Stimulated activated CD4-positive, alpha-beta T cell treated with anti-CD3 and anti-CD28 coated beads, Interleukin-1b, Interleukin-23, amount 100 ng/mL, for 48 hours (primary cell): ENCODE data around the gene C12orf56.

Experiments used
- DNase-seq: peaks from one replicate; pipeline ENCODE4 v3.0.0-alpha.2; 2020

C12orf56 gene, protein sequence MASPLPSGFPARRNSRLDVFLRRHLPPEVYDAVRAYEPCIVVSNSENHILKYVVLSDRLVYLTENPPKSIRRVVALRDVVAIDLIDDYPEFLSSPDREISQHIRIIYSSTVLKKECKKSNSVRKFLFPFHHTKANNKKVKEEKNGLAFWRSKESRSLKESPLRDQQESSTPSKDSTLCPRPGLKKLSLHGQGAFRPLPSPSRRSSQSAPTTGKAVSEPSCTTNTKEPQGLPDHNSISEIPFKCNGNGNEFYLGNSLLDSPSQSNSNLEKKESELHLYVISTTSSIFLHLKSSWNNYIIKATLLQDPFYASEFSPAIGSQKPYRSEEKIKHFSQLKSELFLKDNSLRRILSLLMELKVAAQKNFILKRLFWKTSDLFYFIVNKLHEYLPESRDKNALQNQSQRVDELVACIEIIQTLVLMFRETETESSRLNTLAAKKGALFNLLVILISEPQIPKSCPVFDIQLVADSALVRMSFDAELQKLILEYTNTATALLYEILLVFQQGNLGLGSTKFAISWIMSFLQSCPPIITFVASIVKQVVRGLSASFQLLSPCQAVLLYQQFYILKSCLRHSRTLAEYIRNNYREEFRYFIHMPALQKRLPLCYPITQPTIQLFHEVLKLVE

DNA sequence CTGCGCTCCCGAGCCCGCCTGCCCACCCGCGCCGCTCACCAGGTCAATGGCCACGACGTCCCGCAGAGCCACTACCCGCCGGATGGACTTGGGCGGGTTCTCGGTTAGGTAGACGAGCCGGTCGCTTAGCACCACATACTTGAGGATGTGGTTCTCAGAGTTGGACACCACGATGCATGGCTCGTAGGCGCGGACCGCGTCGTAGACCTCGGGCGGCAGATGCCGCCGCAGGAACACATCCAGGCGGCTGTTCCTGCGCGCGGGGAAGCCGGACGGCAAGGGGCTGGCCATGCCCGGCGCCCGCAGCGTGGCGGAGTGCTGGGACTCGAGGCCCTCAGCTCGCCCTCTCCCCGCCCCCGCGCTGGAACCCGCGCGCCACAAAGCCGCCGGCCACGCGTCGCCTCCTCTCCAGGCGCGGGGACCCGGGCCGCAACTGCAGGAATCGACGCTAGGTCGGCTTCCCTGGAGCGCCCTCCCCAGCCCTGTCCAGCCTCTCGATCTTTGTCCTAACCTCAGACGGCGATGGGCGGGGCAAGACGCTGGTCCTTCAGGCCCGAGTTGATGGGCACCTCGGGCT is at the start of gene C12orf56:
Gene C12orf56, minus strand, starts transcription at position 484 of the 577 bp plus-strand sequence. Its CDS starts 193 bp downstream, at position 291.
- DNase-seq: no peak

DNA sequence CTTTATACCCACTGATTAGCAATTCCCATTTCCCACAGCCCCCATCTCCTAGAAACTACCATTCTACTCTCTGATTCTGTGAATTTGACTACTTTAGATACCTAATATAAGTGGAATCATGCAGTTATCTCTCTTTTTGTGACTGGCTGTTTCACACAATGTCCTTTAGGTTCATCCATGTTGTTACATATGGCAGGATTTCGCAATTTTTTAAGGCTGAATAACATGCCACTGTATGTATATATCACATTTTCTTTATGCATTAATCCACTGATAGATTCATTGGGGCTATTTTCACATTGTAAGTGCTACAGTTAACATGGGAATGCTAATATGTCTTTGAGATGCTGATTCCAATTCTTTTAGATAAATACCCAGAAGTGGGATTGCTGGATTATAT is 49.5 kb upstream of the C12orf56 start:
- DNase-seq: no peak

DNA sequence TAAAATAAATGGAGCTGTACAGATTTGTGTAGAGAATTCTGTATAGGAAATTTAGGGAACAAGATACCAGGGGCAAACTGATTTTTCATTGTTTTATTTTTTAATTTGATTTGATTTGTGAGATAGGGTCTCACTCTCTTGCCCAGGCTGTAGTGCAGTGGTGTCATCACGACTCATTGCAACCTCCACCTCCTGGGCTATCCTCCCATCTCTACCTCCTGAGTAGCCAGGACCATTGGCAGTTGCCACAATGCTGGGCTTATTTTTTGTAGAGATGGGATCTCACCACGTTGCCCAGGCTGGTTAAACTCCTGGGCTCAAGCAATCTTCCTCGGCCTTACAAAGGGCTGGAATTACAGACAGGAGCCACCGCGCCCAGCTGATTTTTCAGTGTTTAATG is 43.4 kb upstream of the C12orf56 start:
- DNase-seq: no peak

DNA sequence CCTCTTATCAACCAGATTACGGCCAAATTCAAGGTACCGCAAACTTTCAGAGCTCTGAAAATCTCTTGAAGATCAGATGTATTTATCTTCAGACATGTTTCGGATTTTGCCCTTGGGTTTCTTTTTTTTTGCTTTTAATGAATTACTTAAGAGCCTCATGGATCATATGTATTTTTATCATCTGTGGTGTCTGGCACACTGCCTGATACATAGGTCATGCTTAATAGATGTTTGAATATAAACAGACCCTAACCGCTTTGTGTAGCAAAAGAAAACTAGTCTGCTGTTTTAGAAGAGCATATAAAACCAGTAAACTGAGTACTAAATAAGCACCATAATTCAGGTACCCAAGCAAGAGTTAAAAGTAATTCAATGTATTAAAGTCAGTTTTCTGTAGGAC is 41.2 kb upstream of the C12orf56 start:
- DNase-seq: no peak

DNA sequence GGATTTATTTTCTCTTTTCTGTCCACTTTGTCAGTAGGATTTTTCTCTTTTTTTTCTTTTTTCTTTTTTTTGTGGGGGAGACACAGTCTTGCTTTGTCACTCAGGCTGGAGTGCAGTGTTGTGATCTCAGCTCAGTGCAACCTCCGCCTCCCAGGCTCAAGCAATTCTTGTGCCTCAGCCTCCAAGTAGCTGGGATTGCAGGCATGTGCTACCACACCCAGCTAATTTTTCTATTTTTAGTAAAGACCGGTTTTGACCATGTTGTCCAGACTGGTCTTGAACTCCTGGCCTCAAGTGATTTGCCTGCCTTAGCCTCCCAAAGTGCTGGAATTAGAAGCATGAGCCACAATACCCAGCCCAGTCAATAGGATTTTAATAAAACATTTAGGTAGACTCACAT is 40.3 kb upstream of the C12orf56 start:
- DNase-seq: no peak

DNA sequence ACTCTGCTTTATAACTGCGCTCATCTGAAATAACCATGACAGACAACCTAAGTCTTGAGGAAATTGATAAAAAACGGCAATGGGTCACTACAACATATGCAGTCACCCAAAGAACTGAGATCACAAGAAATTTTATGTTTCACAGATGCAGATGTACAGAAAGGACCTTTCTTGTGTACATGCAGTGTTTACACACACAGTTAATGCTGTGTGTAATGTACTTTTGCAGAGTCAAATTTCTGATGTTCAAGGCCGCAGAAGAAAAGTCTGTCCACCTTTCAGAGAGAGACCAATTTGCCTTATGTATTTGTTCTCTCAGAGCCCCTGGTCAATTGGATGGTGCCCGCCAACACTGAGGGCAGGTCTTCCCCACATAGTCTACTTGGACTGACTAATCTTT is 38.4 kb upstream of the C12orf56 start:
- DNase-seq: no peak

DNA sequence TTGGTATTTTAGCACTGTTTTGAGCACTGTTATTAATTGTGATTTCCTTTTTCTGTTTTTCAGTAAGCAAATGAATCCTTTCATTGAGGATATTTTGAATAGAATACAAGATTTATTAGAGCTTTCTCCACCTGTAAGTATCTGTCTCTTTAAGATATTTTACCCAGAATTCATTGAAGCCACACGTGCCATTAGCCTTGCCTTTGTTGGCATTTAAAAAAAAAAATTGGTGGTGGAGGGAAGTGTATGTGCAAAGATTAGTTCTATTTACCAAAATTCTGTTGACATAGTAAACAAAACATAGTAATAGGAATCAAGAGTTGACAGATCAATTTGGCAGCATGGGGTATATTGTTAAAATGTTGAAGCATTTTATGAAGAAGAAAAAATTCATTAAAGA is 37.4 kb upstream of the C12orf56 start:
- no peak for DNase-seq

DNA sequence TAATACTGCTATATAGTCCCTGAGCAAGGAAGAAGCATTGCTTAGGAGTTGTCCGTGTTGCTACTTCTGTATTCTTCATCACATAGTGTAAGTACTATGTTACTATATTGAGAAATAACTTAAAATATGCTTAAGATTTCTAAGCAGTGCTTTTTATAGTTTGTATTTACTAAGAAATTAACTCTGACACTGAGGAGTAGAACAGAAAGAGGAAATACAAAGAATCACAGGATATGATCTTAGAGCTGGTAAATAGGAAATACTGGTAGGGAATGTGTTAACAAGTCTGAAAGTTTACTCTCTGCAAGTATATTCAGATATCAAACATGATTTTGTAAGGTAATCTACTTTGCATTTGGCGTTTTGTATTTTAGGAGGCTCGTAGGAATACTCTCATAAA is 29.1 kb upstream of the C12orf56 start:
- DNase-seq: no peak

DNA sequence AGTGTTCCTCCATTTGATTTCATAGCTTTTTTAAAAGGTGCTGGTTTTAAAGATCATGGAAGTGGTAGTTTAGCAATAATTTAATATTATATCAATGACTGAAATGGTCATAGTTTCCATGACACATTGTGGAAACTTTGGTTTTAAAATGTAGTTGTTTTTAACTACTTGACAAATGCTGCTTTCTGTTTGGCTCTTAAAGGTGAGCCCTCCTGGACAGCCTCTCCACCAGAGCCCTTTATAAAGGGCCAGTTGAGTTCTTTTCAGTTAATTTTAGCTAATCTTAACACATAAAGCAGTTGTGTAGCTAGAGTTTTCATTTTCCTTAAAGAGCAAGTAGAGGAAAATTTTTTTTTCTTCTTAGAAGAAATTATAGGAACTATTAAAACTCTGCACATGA is 27.7 kb upstream of the C12orf56 start:
- DNase-seq: no peak

DNA sequence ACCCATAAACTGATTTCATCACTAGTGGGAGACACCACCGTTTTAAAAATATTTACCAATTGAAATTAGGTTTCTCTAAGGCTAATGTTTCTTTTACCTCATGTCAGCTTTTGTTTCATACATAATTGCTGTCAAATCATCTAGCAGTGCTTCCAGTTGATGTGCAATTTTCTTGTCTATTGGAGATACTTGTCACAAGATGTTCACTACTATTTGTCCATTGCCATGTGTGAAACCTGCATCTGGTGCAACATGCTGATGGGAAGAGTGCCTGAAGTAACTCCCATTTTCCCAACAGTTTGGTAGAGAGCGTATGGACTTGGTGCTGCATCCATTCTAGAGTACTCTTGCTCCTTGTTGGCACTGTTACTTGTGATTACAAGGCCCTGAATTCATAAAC is 23.3 kb upstream of the C12orf56 start:
- no peak for DNase-seq

DNA sequence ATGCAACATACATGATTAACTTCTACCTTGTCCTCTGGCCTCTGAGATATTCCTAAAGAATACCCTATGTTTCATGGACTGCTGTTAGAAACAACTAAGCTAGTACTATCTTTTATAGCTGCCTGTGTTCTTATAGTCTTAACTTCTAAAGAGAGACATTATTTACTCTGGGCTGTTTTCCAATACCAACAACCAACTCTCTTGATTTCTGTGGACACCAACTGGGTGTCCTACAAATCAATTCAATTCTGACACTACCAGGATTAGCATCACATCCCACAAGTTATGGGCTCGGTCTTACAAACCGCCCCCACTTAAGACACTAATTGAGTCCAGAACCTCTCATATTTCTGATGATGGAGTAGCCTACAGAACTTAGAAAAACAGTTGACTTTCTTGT is 21.9 kb upstream of the C12orf56 start:
- DNase-seq: no peak

DNA sequence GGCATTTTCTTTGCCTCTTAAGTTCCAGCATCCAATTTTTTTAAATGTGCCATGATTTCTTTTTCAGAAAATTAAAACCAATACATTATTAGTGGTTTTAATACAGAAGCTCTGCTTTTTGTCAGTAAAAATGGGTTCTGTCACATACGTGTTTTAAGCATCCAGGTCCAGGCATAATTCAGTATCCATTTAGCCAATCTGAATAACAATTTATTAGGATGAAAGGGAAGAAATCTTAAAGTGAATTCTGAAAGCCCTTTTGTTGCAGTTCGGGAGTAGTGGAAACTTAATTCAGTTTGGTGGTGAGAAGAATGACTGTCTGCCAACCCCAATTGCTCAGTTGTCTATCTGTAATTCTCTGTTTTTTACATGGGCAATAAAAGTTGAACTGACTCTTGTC is 20.9 kb upstream of the C12orf56 start:
- no peak for DNase-seq

DNA sequence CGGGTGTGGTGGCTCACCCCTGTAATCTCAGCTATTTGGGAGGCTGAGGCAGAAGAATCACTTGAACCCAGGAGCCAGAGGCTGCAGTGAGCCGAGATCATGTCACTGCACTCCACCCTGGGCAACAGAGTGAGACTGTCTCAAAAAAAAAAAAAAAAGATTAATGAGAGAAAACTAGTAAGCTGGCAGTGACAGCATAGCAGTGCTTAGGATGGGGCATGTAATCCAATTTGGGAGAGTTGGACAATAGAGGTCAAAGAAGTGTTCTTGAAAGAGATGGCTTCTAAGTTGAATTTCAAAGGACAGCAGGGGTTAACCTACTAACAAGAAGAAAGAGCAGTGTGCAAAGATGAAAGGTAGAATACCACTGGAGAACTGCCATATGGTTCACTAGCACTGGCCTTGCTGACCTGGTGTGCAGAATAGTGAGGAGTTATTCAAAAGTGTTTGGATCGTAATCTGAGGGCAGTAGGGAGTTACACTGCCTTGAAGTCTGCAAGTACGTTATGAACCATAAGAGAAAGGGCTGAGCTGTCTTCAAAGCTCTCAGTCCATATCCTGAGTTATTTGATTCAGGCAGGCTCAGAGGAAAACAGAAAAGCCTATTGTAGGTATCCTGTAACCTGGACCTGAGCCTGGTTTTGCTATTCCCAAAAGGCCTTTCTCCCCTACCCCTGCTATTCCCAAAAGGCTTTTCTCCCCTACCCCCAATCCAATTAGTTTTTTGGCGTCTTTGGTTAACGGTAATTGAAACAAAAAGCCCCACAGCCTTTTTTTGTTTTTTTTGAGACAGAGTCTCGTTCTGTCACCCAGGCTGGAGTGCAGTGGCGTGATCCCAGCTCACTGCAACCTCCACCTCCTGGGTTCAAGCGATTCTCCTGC is 17.0 kb upstream of the C12orf56 start:
- DNase-seq: no peak

DNA sequence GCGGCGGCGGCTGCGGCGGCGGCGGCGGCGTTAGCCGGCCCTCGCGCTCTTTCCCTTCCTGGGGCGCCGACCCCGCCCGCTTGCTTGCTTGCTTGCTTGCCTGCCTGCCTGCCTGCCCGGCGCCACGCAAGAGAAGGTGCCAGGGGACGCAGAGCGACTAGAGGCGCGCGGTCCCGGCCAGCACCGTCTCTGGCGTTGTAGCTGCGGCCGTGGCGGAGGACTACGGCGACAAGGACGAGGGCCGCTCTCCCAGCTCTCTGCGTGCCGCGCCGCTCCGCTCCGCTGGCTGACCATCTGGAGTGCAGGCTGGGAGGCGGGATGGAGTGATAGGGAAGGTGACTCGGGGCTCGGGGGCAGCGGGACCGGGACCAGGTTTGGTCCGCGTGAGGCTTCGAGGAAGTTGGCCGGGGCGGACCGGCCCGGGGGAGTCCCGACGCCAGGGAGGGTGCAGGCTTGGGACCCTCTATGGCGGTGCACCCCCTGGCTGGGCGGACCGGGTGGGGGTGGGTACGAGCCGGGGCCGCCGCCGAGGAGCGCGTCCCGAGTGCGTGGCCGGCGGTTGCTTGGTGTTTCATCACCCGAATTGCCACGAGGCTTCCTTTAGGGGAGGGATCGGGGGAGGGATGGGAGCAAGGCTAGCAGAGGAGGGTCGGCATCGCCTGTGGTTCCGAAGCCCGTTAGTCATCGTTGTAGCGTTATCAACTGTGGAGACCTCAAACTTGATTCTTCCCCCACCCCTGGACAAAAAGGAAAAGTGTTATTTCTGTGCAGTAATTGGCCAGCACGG is 14.1 kb upstream of the C12orf56 start:
- DNase-seq: peak; percentile 77

DNA sequence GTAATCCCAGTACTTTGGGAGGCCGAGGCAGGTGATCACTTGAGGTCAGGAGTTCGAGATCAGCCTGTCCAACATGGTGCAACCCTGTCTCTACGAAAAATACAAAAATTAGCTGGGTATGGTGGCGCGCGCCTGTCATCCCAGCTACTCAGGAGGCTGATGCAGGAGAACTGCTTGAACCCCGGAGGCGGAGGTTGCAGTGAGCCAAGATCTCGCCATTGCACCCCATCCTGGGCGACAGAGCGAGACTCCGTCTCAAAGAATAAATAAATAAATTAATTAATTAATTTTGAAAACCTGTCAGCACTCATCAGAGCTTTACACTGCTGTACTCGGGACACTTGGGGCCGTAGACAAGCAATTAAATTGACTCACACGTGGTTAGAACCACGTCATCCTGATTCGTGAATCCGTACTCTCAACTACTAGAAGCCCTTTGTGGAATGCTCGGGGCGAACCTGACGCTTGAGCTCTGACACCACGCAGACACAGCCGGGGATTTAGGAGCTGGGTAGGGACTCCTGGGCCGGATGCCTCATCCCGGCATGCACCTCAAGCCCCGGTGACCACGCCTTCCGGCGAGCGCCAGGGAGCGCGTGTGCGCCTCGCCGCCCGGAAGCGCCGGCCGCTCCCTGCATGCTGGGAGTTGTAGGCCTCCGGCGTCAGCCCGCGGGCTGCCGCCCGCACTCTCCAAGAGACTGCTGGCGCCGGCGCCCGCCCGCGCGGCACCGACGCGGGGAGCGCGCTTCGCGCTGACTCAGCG is 13.3 kb upstream of the C12orf56 start, which contains the start of gene XPOT:
Gene XPOT, plus strand, starts transcription at position 686 of the 763 bp plus-strand sequence. CDS start 5,644 bp downstream, outside the sequence.
- DNase-seq: peak; percentile 95

DNA sequence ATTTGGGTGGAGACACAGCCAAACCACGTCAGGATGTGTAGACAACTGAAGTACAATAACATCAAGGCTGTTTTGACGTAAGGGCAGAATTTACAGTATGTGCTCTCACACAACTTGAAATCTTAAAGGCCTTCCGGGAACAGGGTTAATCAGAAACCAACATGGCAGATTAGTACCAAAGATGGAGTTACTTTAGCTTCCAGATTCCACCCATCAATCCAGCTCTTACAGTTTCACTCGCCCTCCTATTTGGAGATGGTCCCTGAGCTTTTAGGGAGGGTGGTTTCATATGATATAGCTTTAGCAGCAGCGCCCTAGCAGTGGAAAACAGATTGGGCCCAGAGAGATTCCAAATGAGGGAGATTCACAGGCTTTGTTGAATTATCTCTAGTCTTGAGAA is 11.6 kb upstream of the C12orf56 start:
- DNase-seq: no peak

DNA sequence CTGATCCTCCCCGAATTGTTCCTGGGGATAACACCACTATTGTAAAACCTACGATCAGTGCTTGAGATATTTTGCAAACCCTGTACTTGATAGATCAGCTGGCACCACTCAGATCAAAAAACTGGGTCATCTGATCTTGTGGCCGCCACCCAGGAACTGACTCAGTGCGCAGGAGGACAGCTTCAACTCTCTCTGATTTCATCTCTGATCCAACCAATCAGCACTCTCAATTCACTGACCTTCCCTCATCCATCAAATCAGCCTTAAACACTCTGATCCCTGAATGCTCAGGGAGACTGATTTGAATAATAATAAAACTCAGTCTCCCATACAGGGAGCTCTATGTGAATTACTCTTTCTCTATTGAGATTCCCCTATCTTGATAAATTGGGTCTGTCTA is 9.5 kb upstream of the C12orf56 start:
- no peak for DNase-seq

DNA sequence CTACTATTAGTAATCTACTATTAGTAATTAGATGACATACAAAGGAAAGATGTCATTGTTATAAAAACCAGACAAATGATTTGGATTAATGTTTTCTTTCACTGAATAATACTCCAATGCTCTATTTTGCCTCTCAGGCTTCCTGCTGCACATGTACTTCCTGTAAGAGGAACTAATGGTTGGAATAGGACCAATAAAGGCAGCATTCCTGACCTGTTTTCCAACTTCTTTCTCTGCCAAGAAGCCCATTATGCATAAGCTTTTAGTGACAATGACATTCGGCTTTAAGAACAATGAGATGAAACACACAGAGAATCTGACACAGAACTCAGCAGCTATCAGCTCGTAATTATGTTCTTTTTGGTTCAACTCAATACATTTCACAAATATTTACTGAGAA is 5.2 kb upstream of the C12orf56 start:
- DNase-seq: no peak

DNA sequence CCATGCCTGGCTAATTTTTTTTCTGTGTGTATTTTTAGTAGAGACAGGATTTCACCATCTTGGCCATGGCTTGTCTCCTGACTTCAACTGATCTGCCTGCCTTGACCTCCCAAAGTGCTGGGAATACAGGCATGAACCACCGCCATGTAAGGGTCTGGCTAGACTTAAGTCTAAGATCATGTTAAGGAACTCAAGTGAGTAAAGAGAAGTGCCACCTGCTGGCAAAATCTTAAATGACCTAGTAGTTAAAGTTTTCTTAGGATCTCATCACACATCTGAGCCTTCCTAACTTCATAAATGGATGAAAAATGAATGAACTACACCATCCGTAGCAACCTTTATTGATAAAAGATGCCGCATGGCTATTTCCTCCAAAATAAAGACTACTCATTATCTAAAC is 1.7 kb upstream of the C12orf56 start:
- no peak for DNase-seq

DNA sequence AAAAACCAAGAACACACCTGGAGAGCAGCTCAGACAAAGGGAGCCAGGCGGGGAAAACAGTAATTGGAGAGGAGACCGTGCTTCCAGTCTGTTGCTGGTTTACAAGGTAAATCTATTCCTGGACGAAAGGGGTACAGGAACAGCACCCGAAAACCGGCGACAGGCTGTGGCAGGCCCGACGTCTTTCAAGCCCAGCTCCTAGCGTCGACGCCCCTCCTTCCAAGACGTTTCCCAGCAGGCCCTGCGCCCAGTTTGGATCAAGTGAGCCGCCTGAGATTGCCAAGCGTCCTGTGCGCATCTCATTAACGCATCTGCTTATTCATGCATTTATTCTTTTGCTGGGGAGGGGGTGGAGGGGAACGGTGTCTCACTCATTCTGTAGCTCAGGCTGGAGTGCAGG is 1.4 kb downstream of the C12orf56 start:
- DNase-seq: no peak

DNA sequence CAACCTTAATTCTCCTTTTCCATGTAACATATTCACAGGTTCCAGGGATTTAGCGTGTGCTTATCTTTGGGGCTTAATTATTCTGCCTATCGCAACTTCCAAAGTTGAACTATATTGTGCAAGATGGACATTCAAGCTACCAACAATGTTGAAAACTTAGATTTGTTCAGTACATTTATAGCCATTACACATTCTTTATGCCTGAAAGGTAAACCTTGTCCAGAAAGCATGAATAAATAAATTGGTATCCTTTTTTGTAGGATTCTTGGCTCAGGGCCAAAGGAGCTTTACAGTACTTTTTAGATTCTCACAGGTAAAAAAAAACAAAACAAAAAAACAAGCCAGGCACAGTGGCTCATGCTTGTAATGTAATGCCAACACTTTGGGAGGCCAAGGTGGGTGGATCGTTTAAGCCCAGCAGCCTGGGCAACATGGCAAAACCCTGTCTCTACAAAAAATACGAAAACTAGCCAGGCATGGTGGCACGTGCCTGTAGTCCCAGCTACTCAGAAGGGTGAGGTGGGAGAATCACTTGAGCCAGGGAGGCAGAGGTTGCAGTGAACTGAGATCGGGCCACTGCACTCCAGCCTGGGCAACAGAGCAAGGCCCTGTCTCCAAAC is 3.3 kb downstream of the C12orf56 start:
- no peak for DNase-seq
